IMR-90 (cell line): ENCODE measurements around the gene PLBD1.

Experiments used
- BHLHE40 ChIP-seq: fragments of 150-350 bp; IDR thresholded peaks from 2 replicates; pipeline ENCODE4 v1.6.1; 2016; ENCODE audit warnings: mild to moderate bottlenecking, low read depth, low read length
- CEBPB ChIP-seq: IDR thresholded peaks from 2 replicates; pipeline ENCODE4 v1.6.1; 2012; ENCODE audit warnings: low read depth, low read length, improper control_type of control experiment
- FOS ChIP-seq: fragments of 150-350 bp; IDR thresholded peaks from 2 replicates; pipeline ENCODE4 v1.6.1; 2016; ENCODE audit warnings: low read depth, low read length
- MXI1 ChIP-seq: IDR thresholded peaks from 2 replicates; pipeline ENCODE4 v1.6.1; 2012; ENCODE audit warnings: low read depth, mild to moderate bottlenecking, low read length, moderate library complexity, borderline replicate concordance
- NFE2L2 ChIP-seq: fragments of 150-350 bp; IDR thresholded peaks from 2 replicates; pipeline ENCODE4 v1.6.1; 2016; ENCODE audit warnings: low read depth, mild to moderate bottlenecking, low read length
- POLR2A ChIP-seq: IDR thresholded peaks from 2 replicates; pipeline ENCODE4 v1.6.1; 2012; ENCODE audit warnings: mild to moderate bottlenecking, low read depth, low read length
- RAD21 ChIP-seq: IDR thresholded peaks from 2 replicates; pipeline ENCODE4 v1.6.1; 2012; ENCODE audit warnings: low read length, improper control_type of control experiment
- RCOR1 ChIP-seq: IDR thresholded peaks from 2 replicates; pipeline ENCODE4 v1.6.1; 2012; ENCODE audit warnings: mild to moderate bottlenecking, low read length, improper control_type of control experiment; ENCODE audit not compliant: insufficient replicate concordance
- RFX5 ChIP-seq: IDR thresholded peaks from 2 replicates; pipeline ENCODE4 v1.8.0; 2012; ENCODE audit warnings: low read depth, mild to moderate bottlenecking, low read length, moderate library complexity
- SMC3 ChIP-seq: fragments of 150-350 bp; IDR thresholded peaks from 2 replicates; pipeline ENCODE4 v1.6.1; 2016; ENCODE audit warnings: low read depth, mild to moderate bottlenecking, antibody characterized with exemption, low read length, moderate library complexity
- USF2 ChIP-seq: fragments of 150-350 bp; IDR thresholded peaks from 2 replicates; pipeline ENCODE4 v1.6.1; 2017; ENCODE audit warnings: mild to moderate bottlenecking, antibody characterized with exemption, low read length, low read depth
- TF ChIP-seq, protein P1 (sequence below): conservative IDR thresholded peaks from 2 replicates; pipeline ENCODE4 v1.5.1; 2012; ENCODE audit warnings: mild to moderate bottlenecking, low read depth, low read length, improper control_type of control experiment
- TF ChIP-seq, protein P2 (sequence below): fragments of 150-350 bp; IDR thresholded peaks from 2 replicates; pipeline ENCODE4 v1.6.1; 2016; ENCODE audit warnings: low read depth, mild to moderate bottlenecking, low read length, moderate library complexity, borderline replicate concordance

GRCh38 chr12:14521822-14522221, 45.9 kb downstream of the PLBD1 start:
- TF ChIP-seq, protein P1, sequence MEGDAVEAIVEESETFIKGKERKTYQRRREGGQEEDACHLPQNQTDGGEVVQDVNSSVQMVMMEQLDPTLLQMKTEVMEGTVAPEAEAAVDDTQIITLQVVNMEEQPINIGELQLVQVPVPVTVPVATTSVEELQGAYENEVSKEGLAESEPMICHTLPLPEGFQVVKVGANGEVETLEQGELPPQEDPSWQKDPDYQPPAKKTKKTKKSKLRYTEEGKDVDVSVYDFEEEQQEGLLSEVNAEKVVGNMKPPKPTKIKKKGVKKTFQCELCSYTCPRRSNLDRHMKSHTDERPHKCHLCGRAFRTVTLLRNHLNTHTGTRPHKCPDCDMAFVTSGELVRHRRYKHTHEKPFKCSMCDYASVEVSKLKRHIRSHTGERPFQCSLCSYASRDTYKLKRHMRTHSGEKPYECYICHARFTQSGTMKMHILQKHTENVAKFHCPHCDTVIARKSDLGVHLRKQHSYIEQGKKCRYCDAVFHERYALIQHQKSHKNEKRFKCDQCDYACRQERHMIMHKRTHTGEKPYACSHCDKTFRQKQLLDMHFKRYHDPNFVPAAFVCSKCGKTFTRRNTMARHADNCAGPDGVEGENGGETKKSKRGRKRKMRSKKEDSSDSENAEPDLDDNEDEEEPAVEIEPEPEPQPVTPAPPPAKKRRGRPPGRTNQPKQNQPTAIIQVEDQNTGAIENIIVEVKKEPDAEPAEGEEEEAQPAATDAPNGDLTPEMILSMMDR, result no peak
- TF ChIP-seq BHLHE40, result no peak
- TF ChIP-seq RCOR1, result no peak
- no peak for TF ChIP-seq RAD21
- TF ChIP-seq POLR2A, result no peak
- no peak for TF ChIP-seq SMC3
- TF ChIP-seq RFX5, result no peak
- no peak for TF ChIP-seq NFE2L2
- no peak for TF ChIP-seq USF2
- TF ChIP-seq FOS, result no peak
- TF ChIP-seq CEBPB, result no peak
- TF ChIP-seq, protein P2, sequence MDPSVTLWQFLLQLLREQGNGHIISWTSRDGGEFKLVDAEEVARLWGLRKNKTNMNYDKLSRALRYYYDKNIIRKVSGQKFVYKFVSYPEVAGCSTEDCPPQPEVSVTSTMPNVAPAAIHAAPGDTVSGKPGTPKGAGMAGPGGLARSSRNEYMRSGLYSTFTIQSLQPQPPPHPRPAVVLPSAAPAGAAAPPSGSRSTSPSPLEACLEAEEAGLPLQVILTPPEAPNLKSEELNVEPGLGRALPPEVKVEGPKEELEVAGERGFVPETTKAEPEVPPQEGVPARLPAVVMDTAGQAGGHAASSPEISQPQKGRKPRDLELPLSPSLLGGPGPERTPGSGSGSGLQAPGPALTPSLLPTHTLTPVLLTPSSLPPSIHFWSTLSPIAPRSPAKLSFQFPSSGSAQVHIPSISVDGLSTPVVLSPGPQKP, result no peak
- no peak for TF ChIP-seq MXI1
